Stimulated activated naive CD4-positive, alpha-beta T cell (primary cell): ENCODE results near the gene PTPN6.
A peak's percentile ranks its signal among the peaks of the same experiment; 100 is the strongest.

Experiments
- DNase-seq, 6 experiments: peaks; one replicate each; lab custom pipeline; 2025; lab: John Stamatoyannopoulos, UW

Gene PTPN6

DNA sequence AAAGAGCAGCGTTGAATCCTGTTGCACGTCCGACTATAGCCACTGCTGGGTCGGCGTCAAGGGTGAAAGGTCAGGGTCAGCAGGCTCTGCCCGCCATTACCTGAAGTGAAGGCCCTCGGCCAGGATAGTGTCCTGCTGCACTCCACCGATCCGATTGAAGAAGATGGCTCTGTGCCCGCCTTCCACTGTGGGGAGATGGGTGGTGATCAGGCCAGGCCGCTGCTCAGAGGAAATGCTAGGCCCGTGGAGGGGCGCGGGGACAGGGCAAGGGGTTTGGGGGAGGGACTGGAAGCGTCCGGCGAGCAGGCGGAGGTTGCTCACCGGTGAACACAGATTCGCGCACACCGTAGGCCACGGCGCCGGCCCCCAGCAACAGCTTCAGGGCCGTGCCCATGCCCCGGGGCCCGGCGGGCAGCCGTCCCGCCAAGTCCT, 19.0 kb downstream of the PTPN6 start:
- peak in 1 of 6 experiments; percentile 51 for DNase-seq

GRCh38 chr12:6974180-6974579, 23.0 kb downstream of the PTPN6 start:
- no peak for DNase-seq

GRCh38 chr12:6975297-6976032, 24.3 kb downstream of the PTPN6 start:
- DNase-seq, result no peak

DNA sequence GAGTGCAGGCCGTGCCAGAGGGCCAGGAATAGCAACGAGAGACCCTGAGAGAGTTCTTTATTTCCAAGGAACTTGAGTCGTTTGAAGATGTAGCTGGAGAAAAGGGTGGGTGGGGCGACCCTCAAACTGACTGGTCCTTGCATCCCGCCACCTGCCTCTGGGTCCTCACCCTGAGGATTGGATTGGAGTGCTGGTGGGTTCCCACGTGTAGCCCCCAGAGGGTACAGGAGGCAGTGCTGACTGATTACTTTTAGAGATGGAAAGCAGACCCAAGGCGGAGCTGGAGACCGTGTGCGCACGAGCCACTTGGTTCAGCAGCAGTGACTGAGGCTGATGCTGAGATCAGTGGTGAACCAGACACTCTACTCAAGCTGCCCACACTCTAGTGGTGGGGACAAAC, 26.5 kb downstream of the PTPN6 start:
- no peak for DNase-seq

DNA sequence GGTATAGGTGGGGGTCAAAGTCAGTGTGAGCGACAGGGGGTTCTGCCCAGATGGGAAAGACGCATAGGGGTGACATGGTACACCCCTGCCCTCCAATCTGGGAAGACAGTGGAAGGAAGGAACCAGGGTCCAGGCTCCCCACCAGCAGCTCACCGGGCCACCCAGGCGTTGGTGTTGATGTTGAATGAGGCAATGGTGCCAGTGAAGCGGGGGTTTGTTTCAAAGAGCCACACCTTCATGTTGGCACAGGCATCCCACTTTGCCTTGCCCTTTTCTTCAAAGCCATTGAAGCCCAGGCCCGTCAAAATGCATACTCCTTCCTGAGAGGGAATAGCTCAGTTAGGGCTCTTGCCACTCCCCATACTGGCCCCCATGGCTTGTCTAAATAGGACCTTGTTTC, 27.0 kb downstream of the PTPN6 start:
- DNase-seq, result no peak

GRCh38 chr12:6978611-6979011, 27.5 kb downstream of the PTPN6 start:
- no peak for DNase-seq

- DNase-seq, result no peak
These were observed 27.9 kb downstream of the PTPN6 start for GRCh38 chr12:6979021-6979420.

GRCh38 chr12:6979453-6979852, 28.3 kb downstream of the PTPN6 start:
- no peak for DNase-seq

GRCh38 chr12:6980075-6980474, 28.9 kb downstream of the PTPN6 start:
- no peak for DNase-seq

GRCh38 chr12:6980740-6981139, 29.6 kb downstream of the PTPN6 start:
- no peak for DNase-seq

DNA sequence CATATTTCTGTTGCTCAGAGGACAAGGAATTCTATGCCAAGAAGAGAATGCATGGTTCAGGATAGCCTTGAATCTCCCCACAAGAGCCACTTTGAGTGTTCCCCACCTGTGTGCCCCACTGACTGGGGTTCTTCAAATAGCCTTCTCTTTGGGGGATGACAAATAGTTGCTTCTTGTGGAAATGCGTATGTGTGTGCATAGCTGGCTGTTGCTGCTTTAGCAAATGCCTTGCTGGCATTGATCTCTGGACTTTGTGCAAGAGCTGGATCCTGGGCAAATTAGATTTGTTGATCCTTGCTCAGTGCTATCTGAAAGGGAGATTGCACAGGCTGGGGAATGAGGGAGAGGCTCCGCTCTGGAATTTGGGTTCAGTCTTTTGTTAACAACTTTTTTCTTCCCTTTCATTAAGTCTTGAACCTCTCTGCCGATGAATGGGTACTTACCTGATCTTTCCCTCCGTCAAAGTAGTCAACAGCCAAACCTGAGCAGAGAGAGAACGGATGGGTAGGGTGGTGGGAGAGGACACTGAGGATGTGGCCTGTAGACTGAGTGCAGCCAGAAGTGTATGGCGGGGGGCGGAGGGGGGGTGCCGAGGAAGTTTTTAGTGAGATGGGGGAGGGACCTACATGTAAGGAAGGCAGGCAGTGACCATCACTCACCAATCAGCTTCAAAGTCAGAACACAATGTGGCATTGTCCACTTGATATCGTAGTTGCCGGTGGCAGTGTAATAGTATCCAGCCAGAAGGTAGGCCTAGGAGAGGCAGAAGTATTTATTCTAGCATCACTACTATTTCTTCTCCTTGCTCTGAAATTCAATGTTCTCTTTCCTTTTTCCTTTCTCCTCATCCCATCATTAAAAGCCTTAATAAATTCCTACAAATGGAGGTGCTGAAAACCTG, 30.2 kb downstream of the PTPN6 start:
- no peak for DNase-seq

DNA sequence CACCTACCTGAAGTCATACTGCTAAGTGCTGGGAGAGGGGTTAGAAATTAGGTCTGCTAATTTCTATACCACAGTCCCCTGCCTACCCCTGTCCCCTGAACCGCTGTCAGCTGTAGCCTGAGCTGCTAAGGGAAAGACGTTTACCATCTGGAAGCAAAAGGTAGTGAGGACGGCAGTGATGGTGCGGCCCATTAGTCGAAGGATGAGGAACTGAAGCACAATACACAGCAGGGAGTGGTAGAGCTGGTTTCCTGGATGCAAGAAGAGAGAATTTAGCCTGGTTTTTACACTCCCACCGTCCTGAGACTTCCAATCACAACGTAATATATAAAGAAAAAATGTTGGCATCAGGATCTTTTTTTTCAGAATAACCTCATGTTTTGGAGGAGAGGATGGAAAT, 31.4 kb downstream of the PTPN6 start:
- DNase-seq, result no peak

DNA sequence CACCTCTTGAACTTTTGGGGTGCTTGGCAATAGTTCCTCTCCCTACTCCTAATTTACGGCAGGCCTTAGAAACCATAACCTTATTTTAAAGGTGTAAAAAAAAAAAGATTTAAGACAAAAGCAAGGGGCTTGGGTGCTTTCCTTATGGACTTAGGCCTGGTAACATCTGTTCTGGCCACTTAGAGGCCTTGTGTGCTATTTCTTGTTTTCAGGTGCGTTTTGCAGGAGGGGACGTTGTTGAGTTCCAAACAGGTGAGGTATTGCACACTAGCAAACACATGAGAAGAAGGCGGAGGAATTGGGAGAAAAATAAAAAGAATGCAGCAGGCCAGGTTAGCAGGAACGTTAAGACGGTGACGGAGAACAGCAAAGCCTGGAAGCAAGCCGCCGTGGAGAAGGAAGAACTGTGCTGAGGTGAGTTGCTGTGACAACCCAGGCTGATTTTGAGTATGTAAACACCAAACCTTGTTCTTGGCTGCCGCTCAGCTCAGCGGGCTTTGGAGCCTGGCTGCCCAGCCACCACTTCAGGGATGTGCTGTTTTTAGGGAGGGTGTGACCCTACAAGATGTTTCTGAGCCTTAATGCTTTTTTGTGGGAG, 36.9 kb downstream of the PTPN6 start:
- no peak for DNase-seq

DNA sequence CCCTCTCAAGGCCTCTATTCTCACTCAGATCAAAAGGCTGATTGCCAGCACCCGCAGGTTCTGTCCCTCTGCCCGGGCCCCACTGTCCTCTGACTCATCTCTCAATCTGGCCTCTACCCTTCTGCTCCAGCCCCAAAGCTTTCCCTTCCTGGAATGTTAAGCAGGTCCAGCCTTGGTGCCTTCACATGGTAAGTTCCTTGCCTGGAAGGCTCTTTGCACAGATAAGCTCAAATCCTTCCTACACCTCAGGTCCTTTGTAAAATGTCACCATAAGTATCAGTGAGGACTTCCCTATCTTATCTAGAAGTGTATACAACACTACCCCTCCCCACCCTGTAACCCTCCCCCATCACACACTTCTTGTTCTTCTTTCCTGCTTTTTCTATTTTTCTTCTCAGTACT, 44.9 kb downstream of the PTPN6 start:
- no peak for DNase-seq

DNA sequence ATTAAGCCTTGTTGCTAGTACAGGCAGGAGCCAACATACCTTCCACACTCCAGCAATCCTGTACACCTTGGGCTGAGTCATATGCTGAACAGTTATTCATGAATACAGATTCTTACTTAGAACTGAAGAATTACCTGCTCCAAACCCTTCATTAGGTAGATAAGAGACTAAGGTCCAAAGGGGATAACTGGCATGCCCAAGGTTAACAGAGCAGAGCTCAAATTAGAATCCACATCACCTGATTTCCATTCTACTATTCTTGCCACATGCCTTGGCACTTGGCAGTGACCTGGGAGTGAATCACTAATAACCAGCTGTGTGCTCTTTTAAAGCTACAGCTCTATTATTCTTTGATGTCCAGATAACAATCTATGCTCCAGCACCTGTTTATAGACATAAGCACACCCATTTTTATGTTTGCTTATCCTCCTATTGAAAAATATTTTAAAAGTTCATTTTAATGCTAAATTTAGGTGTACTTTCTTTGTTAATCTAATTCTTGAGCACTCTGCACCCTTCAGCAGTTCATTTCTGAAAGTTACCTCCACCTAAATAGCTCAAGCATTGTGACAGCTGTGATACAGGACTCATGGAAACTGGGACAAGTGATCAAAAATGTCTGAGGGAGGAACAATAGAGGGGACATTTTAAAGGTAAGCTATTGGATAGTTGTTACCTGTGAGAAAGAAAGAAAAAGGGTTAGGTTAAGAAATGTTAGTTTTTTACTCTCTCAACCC, 47.7 kb downstream of the PTPN6 start:
- DNase-seq, result no peak

- no peak for DNase-seq
These were observed 50.9 kb downstream of the PTPN6 start for GRCh38 chr12:7001921-7002591.

- no peak for DNase-seq
These were observed 53.2 kb downstream of the PTPN6 start for GRCh38 chr12:7004287-7004803.

DNA sequence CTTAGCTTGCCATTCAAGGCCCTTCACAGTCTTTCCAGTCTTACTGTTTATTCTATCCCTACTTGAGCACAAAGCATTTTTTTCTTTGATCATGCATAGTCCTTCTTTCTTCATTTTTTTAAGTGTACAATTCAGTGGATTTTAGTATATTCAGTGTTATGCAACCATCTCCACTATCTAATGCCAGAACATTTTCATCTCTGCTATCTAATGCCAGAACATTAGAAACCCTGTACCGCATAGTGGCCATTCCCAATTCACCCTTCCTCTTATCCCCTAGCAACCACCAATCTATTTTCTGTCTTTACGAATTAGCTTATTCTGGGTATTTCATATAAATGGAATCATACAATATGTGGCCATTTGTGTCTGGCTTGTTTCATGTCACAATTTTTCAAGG, 53.7 kb downstream of the PTPN6 start:
- DNase-seq, result no peak

GRCh38 chr12:7005311-7005710, 54.2 kb downstream of the PTPN6 start:
- DNase-seq, result no peak

- DNase-seq, result no peak
These were observed 55.5 kb downstream of the PTPN6 start for GRCh38 chr12:7006639-7007038.

- no peak for DNase-seq
These were observed 57.7 kb downstream of the PTPN6 start for GRCh38 chr12:7008864-7009263.
